H1 (cell line): Measurements from ENCODE around the gene LMO4. TPM values are rescaled to one million over a fixed set of nuclear protein-coding genes. Genes with fewer than 3 reads are reported as not detected.

ENCODE experiments used
- CTCF ChIA-PET: fragments of 300-600 bp; sonication (Branson Sonifier 250); formaldehyde crosslinking; loops from one replicate; lab custom pipeline; 2021; ENCODE audit not compliant: partially characterized antibody; lab: Charles Lee
- POLR2A ChIA-PET: fragments of 300-600 bp; sonication (Branson Sonifier 250); formaldehyde crosslinking; loops from one replicate; lab custom pipeline; 2021; ENCODE audit warnings: inconsistent platforms; ENCODE audit not compliant: partially characterized antibody; lab: Charles Lee
- DNase-seq, 2 experiments: peaks; one replicate each; pipeline versions ENCODE4 v3.0.0 to v3.0.0-alpha.2; 2010 to 2022; ENCODE audit warnings: low spot score in 2 of 2, low read depth in 1 of 2, mixed read lengths in 1 of 2
- FAIRE-seq: peaks from 2 replicates; lab custom pipeline; 2011; peaks lifted over from hg19 to GRCh38; lab: Jason Lieb, UNC
- H2AFZ ChIP-seq: 2 replicates; pipeline ENCODE4 v1.8.1; 2012; ENCODE audit warnings: low read length, inconsistent platforms
- H2AK5ac ChIP-seq: 2 replicates; pipeline ENCODE4 v1.6.1; 2013; ENCODE audit warnings: low read depth, low read length
- H2BK120ac ChIP-seq: replicated peaks from 2 replicates; pipeline ENCODE3; 2013; ENCODE audit warnings: low read depth, low read length, inconsistent platforms
- H2BK12ac ChIP-seq: 2 replicates; pipeline ENCODE4 v1.6.1; 2013; ENCODE audit warnings: low read depth, low read length
- H2BK15ac ChIP-seq: 2 replicates; pipeline ENCODE4 v1.6.1; 2013; ENCODE audit warnings: low read length
- H2BK20ac ChIP-seq: 2 replicates; pipeline ENCODE4 v1.6.1; 2013; ENCODE audit warnings: low read length
- H2BK5ac ChIP-seq: 2 replicates; pipeline ENCODE4 v1.6.1; 2013; ENCODE audit warnings: low read depth, low read length
- H3K14ac ChIP-seq: 2 replicates; pipeline ENCODE4 v1.6.1; 2013; ENCODE audit warnings: inconsistent platforms; ENCODE audit not compliant: insufficient read length
- H3K18ac ChIP-seq: 2 replicates; pipeline ENCODE4 v1.6.1; 2013; ENCODE audit warnings: low read length; ENCODE audit errors: extremely low read depth
- H3K23ac ChIP-seq: 2 replicates; pipeline ENCODE4 v1.6.1; 2013; ENCODE audit warnings: inconsistent platforms; ENCODE audit not compliant: insufficient read length
- H3K23me2 ChIP-seq: 2 replicates; pipeline ENCODE4 v1.6.1; 2013; ENCODE audit warnings: low read depth, low read length
- H3K27ac ChIP-seq: 2 replicates; pipeline ENCODE4 v1.6.1; 2011; ENCODE audit warnings: low read depth, low read length, inconsistent platforms
- H3K27me3 ChIP-seq, 4 experiments: replicated peaks in 1 of 4; 1 replicate in 1 of 4; 2 replicates in 3 of 4; pipeline versions ENCODE4 v1.6.1 to v1.8.1; 2011 to 2013; ENCODE audit warnings: low read length in 3 of 4, mild to moderate bottlenecking in 3 of 4, inconsistent platforms in 2 of 4, mixed read lengths in 2 of 4, moderate library complexity in 1 of 4; ENCODE audit not compliant: control insufficient read depth in 3 of 4, insufficient read depth in 3 of 4; ENCODE audit errors: extremely low read depth in 1 of 4
- H3K36me3 ChIP-seq, 4 experiments: 2 replicates each; pipeline versions ENCODE4 v1.6.1 to v1.8.1; 2011 to 2013; ENCODE audit warnings: mild to moderate bottlenecking in 4 of 4, low read length in 3 of 4, moderate library complexity in 2 of 4, control low read depth in 1 of 4, inconsistent platforms in 1 of 4; ENCODE audit not compliant: insufficient read depth in 4 of 4, control insufficient read depth in 2 of 4
- H3K4ac ChIP-seq: replicated peaks from 2 replicates; pipeline ENCODE3; 2013; ENCODE audit warnings: low read length, low read depth, mixed read lengths, inconsistent platforms; ENCODE audit not compliant: insufficient read length
- H3K4me1 ChIP-seq, 4 experiments: replicated peaks in 1 of 4; 1 replicate in 1 of 4; 2 replicates in 3 of 4; pipeline versions ENCODE4 v1.6.1 to v1.8.1; 2011 to 2013; ENCODE audit warnings: low read length in 3 of 4, inconsistent platforms in 2 of 4, mixed read lengths in 1 of 4; ENCODE audit not compliant: insufficient read depth in 4 of 4, control insufficient read depth in 3 of 4
- H3K4me2 ChIP-seq, 2 experiments: 2 replicates each; pipeline versions ENCODE4 v1.6.1 to v1.8.1; 2011 to 2013; ENCODE audit warnings: low read depth in 2 of 2, low read length in 2 of 2, control low read depth in 1 of 2, inconsistent platforms in 1 of 2, mild to moderate bottlenecking in 1 of 2; ENCODE audit not compliant: insufficient read depth in 1 of 2
- H3K4me3 ChIP-seq, 4 experiments: fragments of 200-600, 300-600 bp in 1 of 4; sonication (generic), shearing (Covaris generic), sonication (Bioruptor Twin) in 1 of 4; 2 replicates each; pipeline versions ENCODE4 v1.5.1 to v1.8.1; 2011 to 2016; ENCODE audit warnings: low read length in 4 of 4, low read depth in 3 of 4, control low read depth in 2 of 4, inconsistent platforms in 2 of 4, mild to moderate bottlenecking in 2 of 4, mixed read lengths in 1 of 4, moderate library complexity in 1 of 4; ENCODE audit not compliant: insufficient read depth in 2 of 4; ENCODE audit errors: extremely low read depth in 1 of 4
- H3K56ac ChIP-seq: replicated peaks from 2 replicates; pipeline ENCODE3; 2013; ENCODE audit warnings: low read depth, mild to moderate bottlenecking, mixed read lengths, low read length, inconsistent platforms; ENCODE audit not compliant: insufficient read length
- H3K79me1 ChIP-seq: 2 replicates; pipeline ENCODE4 v1.6.1; 2013; ENCODE audit warnings: low read depth, low read length, control low read depth
- H3K79me2 ChIP-seq, 2 experiments: 2 replicates each; pipeline versions ENCODE4 v1.6.1 to v1.8.1; 2012 to 2013; ENCODE audit warnings: low read length in 2 of 2, mild to moderate bottlenecking in 2 of 2, inconsistent platforms in 1 of 2; ENCODE audit not compliant: insufficient read depth in 2 of 2, control insufficient read depth in 1 of 2
- H3K9ac ChIP-seq, 4 experiments: replicated peaks in 1 of 4; 1 replicate in 1 of 4; 2 replicates in 3 of 4; pipeline versions ENCODE4 v1.6.1 to v1.8.1; 2011 to 2013; ENCODE audit warnings: low read depth in 3 of 4, low read length in 3 of 4, control low read depth in 2 of 4, mild to moderate bottlenecking in 2 of 4, moderate library complexity in 2 of 4, inconsistent platforms in 1 of 4; ENCODE audit errors: extremely low read depth in 1 of 4
- H3K9me3 ChIP-seq, 2 experiments: 2 replicates each; pipeline versions ENCODE4 v1.6.1 to v1.8.1; 2012 to 2013; ENCODE audit warnings: mild to moderate bottlenecking in 2 of 2, moderate library complexity in 2 of 2, control low read depth in 1 of 2, inconsistent platforms in 1 of 2, low read depth in 1 of 2, low read length in 1 of 2, mixed read lengths in 1 of 2; ENCODE audit not compliant: insufficient read depth in 2 of 2
- H4K20me1 ChIP-seq, 2 experiments: replicated peaks in 1 of 2; 2 replicates each; pipeline versions ENCODE3 to v1.8.1; 2011 to 2013; ENCODE audit warnings: inconsistent platforms in 2 of 2, low read length in 2 of 2, mild to moderate bottlenecking in 1 of 2; ENCODE audit not compliant: insufficient read depth in 2 of 2, control insufficient read depth in 1 of 2
- H4K5ac ChIP-seq: 2 replicates; pipeline ENCODE4 v1.6.1; 2013; ENCODE audit warnings: low read length, low read depth, mixed read lengths, inconsistent platforms; ENCODE audit not compliant: insufficient read length
- H4K8ac ChIP-seq: 2 replicates; pipeline ENCODE4 v1.8.0; 2013; ENCODE audit warnings: mild to moderate bottlenecking, moderate library complexity, low read length, inconsistent platforms; ENCODE audit not compliant: insufficient read depth; ENCODE audit errors: extremely low read depth
- H4K91ac ChIP-seq: replicated peaks from 2 replicates; pipeline ENCODE3; 2013; ENCODE audit warnings: low read length, mixed read lengths, inconsistent platforms; ENCODE audit not compliant: insufficient read length
- CTCF ChIP-seq, 3 experiments: IDR thresholded peaks; 1 replicate in 2 of 3; 2 replicates in 1 of 3; pipeline versions ENCODE4 v1.5.1 to v1.6.1; 2011; ENCODE audit warnings: low read length in 3 of 3, mild to moderate bottlenecking in 3 of 3, inconsistent platforms in 2 of 3, low read depth in 1 of 3, moderate library complexity in 1 of 3; ENCODE audit not compliant: insufficient read depth in 1 of 3; ENCODE audit errors: control extremely low read depth in 1 of 3
- GTF2F1 ChIP-seq: IDR thresholded peaks from 2 replicates; pipeline ENCODE4 v1.6.1; 2012; ENCODE audit warnings: low read depth, low read length, improper control_type of control experiment, borderline replicate concordance
- HDAC2 ChIP-seq, 2 experiments: fragments of 300-600 bp in 1 of 2; sonication (generic) in 1 of 2; IDR thresholded peaks; 2 replicates each; pipeline ENCODE4 v1.6.1; 2011 to 2012; ENCODE audit warnings: low read depth in 2 of 2, low read length in 2 of 2, mild to moderate bottlenecking in 2 of 2, moderate library complexity in 2 of 2, borderline replicate concordance in 1 of 2, inconsistent platforms in 1 of 2
- KDM4A ChIP-seq: IDR thresholded peaks from one replicate; pipeline ENCODE4 v1.7.1; 2012; ENCODE audit warnings: low read depth, mild to moderate bottlenecking, moderate library complexity, low read length, inconsistent platforms; ENCODE audit not compliant: severe bottlenecking
- POLR2AphosphoS5 ChIP-seq: IDR thresholded peaks from 2 replicates; pipeline ENCODE4 v1.6.1; 2011; ENCODE audit warnings: low read depth, low read length
- RBBP5 ChIP-seq: IDR thresholded peaks from 2 replicates; pipeline ENCODE4 v1.7.1; 2012; ENCODE audit warnings: low read depth, mild to moderate bottlenecking, inconsistent platforms, low read length, moderate library complexity, borderline replicate concordance
- RNF2 ChIP-seq: fragments of 200-900, 300-1000 bp; sonication (generic); IDR thresholded peaks from 2 replicates; pipeline ENCODE4 v1.7.1; 2016; ENCODE audit warnings: borderline replicate concordance, low read depth, mild to moderate bottlenecking, antibody characterized with exemption, low read length; ENCODE audit not compliant: poor library complexity, severe bottlenecking; ENCODE audit errors: missing control alignments
- SP2 ChIP-seq: IDR thresholded peaks from 2 replicates; pipeline ENCODE4 v1.6.1; 2012; ENCODE audit warnings: mild to moderate bottlenecking, low read length, inconsistent platforms
- WGBS, 2 experiments: shearing (Covaris generic) in 1 of 2; methylation state at CpG; one replicate each; pipeline versions ENCODE4 v1.1.6 to v1.1.7; 2013 to 2015; ENCODE audit warnings: low lambda C conversion rate in 2 of 2, mixed read lengths in 2 of 2, inconsistent platforms in 1 of 2, low coverage in 1 of 2, missing lambda C conversion rate in 1 of 2; ENCODE audit not compliant: insufficient replicate concordance in 2 of 2, insufficient coverage in 1 of 2, insufficient read length in 1 of 2; ENCODE audit errors: extremely low coverage in 1 of 2, missing lambda C conversion rate in 1 of 2; 5-methylcytosine and 5-hydroxymethylcytosine counted together
- polyA plus RNA-seq, 7 experiments: library from polyadenylated mRNA; depleted of rRNA in 3 of 7; stranded (reverse) in 5 of 7; unstranded in 2 of 7; fragments of >200 nt in 5 of 7; fragments of 200-250 nt in 2 of 7; gene quantifications; 1 replicate in 5 of 7; 2 replicates in 1 of 7; 4 replicates in 1 of 7; pipeline versions ENCODE4 v1.2.1 to v1.2.3, GENCODE V29; 2011 to 2013; ENCODE audit warnings: missing spikeins in 2 of 7, mixed read lengths in 2 of 7
- total RNA-seq: library from RNA; stranded (reverse); fragmentation: NEBNext Ultra II Directional; extraction: Animal tissue kit (Norgen Biotek cat#: 25700); gene quantifications from 2 replicates; pipeline ENCODE4 v1.2.1, GENCODE V29; 2021
- TF ChIP-seq, protein P1 (sequence below): IDR thresholded peaks from 2 replicates; pipeline ENCODE4 v1.6.1; 2011; ENCODE audit warnings: low read length, improper control_type of control experiment

Gene LMO4
- total and polyA plus RNA-seq, 2 of the 8 experiments (the other 6 are each of a cell fraction or from before 2014, with no cell fraction given): 71.7 to 98.7 TPM

- Histone ChIP-seq H2BK12ac (no peak overlapping the region), H3K14ac (no peak overlapping the region), H3K79me2 (no peaks in the 10 kb centered on the region), H3K79me1 (no peaks in the 10 kb centered on the region), H3K27ac (no peak overlapping the region), H2BK20ac (no peak overlapping the region), H3K18ac (no peak overlapping the region), H2BK120ac (no peak overlapping the region), H4K8ac (no peak overlapping the region), H2AFZ (no peak overlapping the region), H2BK15ac (no peak overlapping the region), H2AK5ac (no peak overlapping the region), H3K4me1 (peaks cover 0 to 6% (median 1%) of the 10 kb centered on the region in 4 experiments; a peak in 2 of 7 replicates), H3K27me3 (no peaks in the 10 kb centered on the region), H3K9ac (no peak overlapping the region), H3K23me2 (no peaks in the 10 kb centered on the region), H4K5ac (no peak overlapping the region), H2BK5ac (no peak overlapping the region), H3K36me3 (no peaks in the 10 kb centered on the region), H3K23ac (no peak overlapping the region), H3K56ac (no peak overlapping the region), H3K9me3 (no peaks in the 10 kb centered on the region; a peak in 1 of 4 replicates), H3K4me2 (no peak overlapping the region), H4K20me1 (no peaks in the 10 kb centered on the region), H3K4me3 (no peak overlapping the region), H3K4ac (no peak overlapping the region), H4K91ac (no peak overlapping the region)
- ChIA-PET POLR2A (interaction anchor here (0.8 to 0.9 kb wide), 2 partner anchors 26 to 42 kb away, joined by 3 read pairs; no protein-coding TSS in a partner anchor), CTCF (interaction anchor here (0.5 to 1.4 kb wide), 5 partner anchors 13 to 515 kb away, joined by 3 to 5 read pairs (median 3); no protein-coding TSS in a partner anchor)
- 84% methylated on average over 5 of the region's 5 CpGs; no CpG with 5 or more reads in 1 of the 2 experiments for WGBS, 2 experiments
- no peak for DNase-seq
- FAIRE-seq: no peak
- TF ChIP-seq POLR2AphosphoS5: no peak
- TF ChIP-seq RNF2: no peak
- no peak for TF ChIP-seq CTCF (IDR thresholded peaks at IDR 0.05; ENCODE audit: control extremely low read depth in 1 of 3, insufficient read depth in 1 of 3, low read depth in 1 of 3, low read length in 3 of 3)
- no peak for TF ChIP-seq HDAC2 (IDR thresholded peaks at IDR 0.05; ENCODE audit: borderline replicate concordance in 1 of 2, low read depth in 2 of 2, low read length in 2 of 2)
- no peak for TF ChIP-seq RBBP5
- TF ChIP-seq, protein P1, sequence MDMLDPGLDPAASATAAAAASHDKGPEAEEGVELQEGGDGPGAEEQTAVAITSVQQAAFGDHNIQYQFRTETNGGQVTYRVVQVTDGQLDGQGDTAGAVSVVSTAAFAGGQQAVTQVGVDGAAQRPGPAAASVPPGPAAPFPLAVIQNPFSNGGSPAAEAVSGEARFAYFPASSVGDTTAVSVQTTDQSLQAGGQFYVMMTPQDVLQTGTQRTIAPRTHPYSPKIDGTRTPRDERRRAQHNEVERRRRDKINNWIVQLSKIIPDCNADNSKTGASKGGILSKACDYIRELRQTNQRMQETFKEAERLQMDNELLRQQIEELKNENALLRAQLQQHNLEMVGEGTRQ: no peak
- TF ChIP-seq GTF2F1: no peak
- no peak for TF ChIP-seq SP2
- TF ChIP-seq KDM4A: no peak
Observed at GRCh38 chr1:87370544-87370943, 41.9 kb downstream of the LMO4 start.
